ENCODE results near the gene COPG2. TPM values are rescaled to one million over a fixed set of nuclear protein-coding genes. Genes with fewer than 3 reads are reported as not detected.

COPG2 gene
- polyA plus RNA-seq, 1 donor from 2014 or later: 37.9 TPM

DNA sequence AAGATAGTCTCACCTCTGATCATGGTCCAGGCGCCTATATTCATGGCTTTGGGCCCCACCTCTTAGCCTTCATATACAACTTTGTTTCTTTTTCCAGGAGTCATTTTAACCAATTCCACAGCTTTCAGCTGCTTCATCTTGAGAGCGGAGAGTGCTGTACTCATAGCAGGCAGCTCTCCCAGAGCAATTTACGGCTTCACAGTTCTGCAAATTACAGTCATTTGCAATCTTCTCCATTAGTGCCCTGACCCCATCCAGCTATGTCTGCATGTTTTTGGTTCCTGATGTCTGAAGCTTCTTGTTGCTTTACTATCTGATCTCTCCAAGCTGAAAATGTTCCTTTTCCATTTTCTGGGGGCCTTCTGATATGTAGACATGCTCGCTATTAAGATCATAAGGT, 194.7 kb downstream of the COPG2 start:
- no peaks in the 10 kb centered on the region for H3K79me2 ChIP-seq (replicated peaks; ENCODE audit: insufficient read depth, low read length)
- H3K36me3 ChIP-seq (ENCODE audit: insufficient read depth, low read length): no peaks in the 10 kb centered on the region
- H4K20me1 ChIP-seq (ENCODE audit: insufficient read depth): no peaks in the 10 kb centered on the region
- H3K27ac ChIP-seq (ENCODE audit: low read length): peak overlapping the region; percentile 86
- peak overlapping the region; percentile 32 for H3K4me3 ChIP-seq (ENCODE audit: low read length)
- peak overlapping the region; percentile 59 for H3K9ac ChIP-seq (ENCODE audit: low read length)
- peak overlapping the region; percentile 8 for H3K4me2 ChIP-seq (ENCODE audit: low read length)
- peaks cover 29% of the 10 kb centered on the region for H3F3A ChIP-seq (ENCODE audit: insufficient read depth, low read length, poor library complexity, severe bottlenecking)
- no peaks in the 10 kb centered on the region for H3K9me2 ChIP-seq (ENCODE audit: insufficient read depth, low read length)
- TF ChIP-seq MXI1 (conservative IDR thresholded peaks at IDR 0.05; ENCODE audit: poor library complexity, severe bottlenecking) (no peak), TAF1 (IDR thresholded peaks at IDR 0.05; ENCODE audit: low read depth) (no peak), POLR2AphosphoS5 (IDR thresholded peaks at IDR 0.05) (peak; percentile 87), EP300 (conservative IDR thresholded peaks at IDR 0.05; ENCODE audit: poor library complexity, severe bottlenecking) (peak; percentile 61), SMC3 (conservative IDR thresholded peaks at IDR 0.05; ENCODE audit: poor library complexity) (peak; percentile 49), RAD21 (conservative IDR thresholded peaks at IDR 0.05) (peak; percentile 39), EZH2 (IDR thresholded peaks at IDR 0.05; ENCODE audit: borderline replicate concordance, insufficient read depth, low read length, poor library complexity, severe bottlenecking) (no peak), REST (IDR thresholded peaks at IDR 0.05; ENCODE audit: borderline replicate concordance) (peak; percentile 75), CTCF (IDR thresholded peaks at IDR 0.05; ENCODE audit: poor library complexity, severe bottlenecking) (no peak)
- H3K27me3 ChIP-seq (ENCODE audit: insufficient read depth, low read depth, low read length): no peaks in the 10 kb centered on the region
- H3K9me3 ChIP-seq (ENCODE audit: low read length): no peaks in the 10 kb centered on the region
- no peak overlapping the region for H2AFZ ChIP-seq (ENCODE audit: low read depth, low read length)

DNA sequence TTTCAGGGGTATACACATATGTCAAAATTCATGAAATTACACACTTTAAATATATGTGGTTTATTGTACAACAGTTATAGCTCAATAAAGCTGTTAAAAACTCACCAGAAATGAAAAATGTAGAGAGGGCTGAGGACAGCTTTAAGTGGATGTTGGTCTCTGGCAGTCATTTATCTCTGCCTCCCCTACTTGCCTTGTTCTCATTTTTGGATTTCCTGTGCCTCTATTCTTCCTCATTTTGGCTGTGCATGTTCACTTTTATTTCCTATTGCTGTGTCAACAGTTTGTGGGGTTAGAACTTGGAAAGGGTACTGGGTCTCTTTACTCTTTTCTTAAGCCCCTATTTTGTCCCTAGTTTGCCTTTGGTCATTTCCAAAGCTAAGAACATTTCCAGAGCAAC, 195.3 kb downstream of the COPG2 start:
- H3K27ac ChIP-seq (ENCODE audit: low read length): peak overlapping the region; percentile 86

More for the DNA sequence above, 195.3 kb downstream of the COPG2 start:
- peaks cover 29% of the 10 kb centered on the region for H3F3A ChIP-seq (ENCODE audit: insufficient read depth, low read length, poor library complexity, severe bottlenecking)
- H3K9me2 ChIP-seq (ENCODE audit: insufficient read depth, low read length): no peaks in the 10 kb centered on the region
- no peak overlapping the region for H2AFZ ChIP-seq (ENCODE audit: low read depth, low read length)
- peak overlapping the region; percentile 59 for H3K9ac ChIP-seq (ENCODE audit: low read length)
- no peaks in the 10 kb centered on the region for H3K79me2 ChIP-seq (replicated peaks; ENCODE audit: insufficient read depth, low read length)
- H3K36me3 ChIP-seq (ENCODE audit: insufficient read depth, low read length): no peaks in the 10 kb centered on the region
- no peaks in the 10 kb centered on the region for H3K27me3 ChIP-seq (ENCODE audit: insufficient read depth, low read depth, low read length)
- H3K4me3 ChIP-seq (ENCODE audit: low read length): peak overlapping the region; percentile 32
- TF ChIP-seq SMC3 (conservative IDR thresholded peaks at IDR 0.05; ENCODE audit: poor library complexity): no peak
- TF ChIP-seq RAD21 (conservative IDR thresholded peaks at IDR 0.05): no peak
- TF ChIP-seq CTCF (IDR thresholded peaks at IDR 0.05; ENCODE audit: poor library complexity, severe bottlenecking): no peak
- no peak for TF ChIP-seq MXI1 (conservative IDR thresholded peaks at IDR 0.05; ENCODE audit: poor library complexity, severe bottlenecking)
- no peak for TF ChIP-seq TAF1 (IDR thresholded peaks at IDR 0.05; ENCODE audit: low read depth)
- no peak for TF ChIP-seq EZH2 (IDR thresholded peaks at IDR 0.05; ENCODE audit: borderline replicate concordance, insufficient read depth, low read length, poor library complexity, severe bottlenecking)
- TF ChIP-seq REST (IDR thresholded peaks at IDR 0.05; ENCODE audit: borderline replicate concordance): no peak
- no peak for TF ChIP-seq EP300 (conservative IDR thresholded peaks at IDR 0.05; ENCODE audit: poor library complexity, severe bottlenecking)
- TF ChIP-seq POLR2AphosphoS5 (IDR thresholded peaks at IDR 0.05): no peak
- no peaks in the 10 kb centered on the region for H4K20me1 ChIP-seq (ENCODE audit: insufficient read depth)
- H3K9me3 ChIP-seq (ENCODE audit: low read length): no peaks in the 10 kb centered on the region
- peak overlapping the region; percentile 8 for H3K4me2 ChIP-seq (ENCODE audit: low read length)
